RPMI7951 (cell line): Measurements from ENCODE around the gene PFDN2. TPM values are rescaled to one million over a fixed set of nuclear protein-coding genes. Genes with fewer than 3 reads are reported as not detected.
A peak's percentile ranks its signal among the peaks of the same experiment; 100 is the strongest.
"Not testable (repeated sequence)": the region's sequence is repeated elsewhere in the genome, so short reads cannot be mapped to it uniquely, and the experiment has no call there.

Experiments used
- DNase-seq: peaks from one replicate; pipeline ENCODE4 v3.0.0-alpha.2; 2012; ENCODE audit warnings: low read depth
- total RNA-seq: library from RNA; depleted of rRNA; stranded (reverse); fragments of >200 nt; shearing (Covaris generic); gene quantifications from 2 replicates; pipeline ENCODE4 v1.2.3, GENCODE V29; 2014

The PFDN2 gene
- total RNA-seq, 1 experiment from 2014 or later, result 94.4 TPM

- DNase-seq, result no peak
Measured at GRCh38 chr1:161138431-161138830, 20.6 kb upstream of the PFDN2 start.

- DNase-seq, result no peak
Measured at GRCh38 chr1:161137881-161138280, 20.0 kb upstream of the PFDN2 start.

GRCh38 chr1:161133220-161133740, 15.4 kb upstream of the PFDN2 start:
- DNase-seq, result no peak

- DNase-seq, result peak; percentile 92
Measured at GRCh38 chr1:161132410-161133219, 14.8 kb upstream of the PFDN2 start, which contains the start of gene DEDD. Gene DEDD, minus strand, starts transcription at chr1:161132667. Its CDS starts 8,205 bp downstream, at chr1:161124462.

GRCh38 chr1:161131523-161132409, 13.9 kb upstream of the PFDN2 start:
- no peak for DNase-seq

- no peak for DNase-seq
Measured at GRCh38 chr1:161130266-161130665, 12.4 kb upstream of the PFDN2 start.

GRCh38 chr1:161128591-161129420, 11.0 kb upstream of the PFDN2 start:
- no peak for DNase-seq

- no peak for DNase-seq
Measured at GRCh38 chr1:161127649-161128048, 9.8 kb upstream of the PFDN2 start.

GRCh38 chr1:161122967-161123366, 5.1 kb upstream of the PFDN2 start:
- no peak for DNase-seq

GRCh38 chr1:161121834-161122233, 4.0 kb upstream of the PFDN2 start:
- DNase-seq, result no peak

- DNase-seq, result no peak
Measured at GRCh38 chr1:161121042-161121650, 3.3 kb upstream of the PFDN2 start.

- DNase-seq, result peak; percentile 55
Measured at GRCh38 chr1:161119092-161119903, 1.5 kb upstream of the PFDN2 start.

GRCh38 chr1:161115961-161116360, 1.9 kb downstream of the PFDN2 start:
- DNase-seq, result not testable (repeated sequence)

GRCh38 chr1:161115132-161115711, 2.6 kb downstream of the PFDN2 start:
- peak; percentile 94 for DNase-seq

GRCh38 chr1:161114556-161114955, 3.3 kb downstream of the PFDN2 start:
- no peak for DNase-seq

- DNase-seq, result no peak
Measured at GRCh38 chr1:161113915-161114314, 3.9 kb downstream of the PFDN2 start.

- no peak for DNase-seq
Measured at GRCh38 chr1:161111527-161111926, 6.3 kb downstream of the PFDN2 start.

GRCh38 chr1:161111117-161111516, 6.7 kb downstream of the PFDN2 start:
- no peak for DNase-seq

- no peak for DNase-seq
Measured at GRCh38 chr1:161106431-161106830, 11.4 kb downstream of the PFDN2 start.

- no peak for DNase-seq
Measured at GRCh38 chr1:161100556-161100955, 17.3 kb downstream of the PFDN2 start.
